Progenitor cell of endocrine pancreas (in vitro differentiated cells): ENCODE results near the gene PCDHGC4. TPM values are rescaled to one million over a fixed set of nuclear protein-coding genes. Genes with fewer than 3 reads are reported as not detected.
A peak's percentile ranks its signal among the peaks of the same experiment; 100 is the strongest.

Source experiments
- DNase-seq: peaks from one replicate; pipeline ENCODE4 v3.0.0; 2021; ENCODE audit warnings: low spot score; ENCODE audit not compliant: unreplicated experiment
- H3K27ac Mint-ChIP-seq: 2 replicates; pipeline ENCODE4 v1.8.0; 2021; ENCODE audit warnings: mild to moderate bottlenecking, moderate library complexity, mixed read lengths
- H3K27me3 Mint-ChIP-seq: 2 replicates; pipeline ENCODE4 v1.8.0; 2021; ENCODE audit warnings: mixed read lengths
- H3K36me3 Mint-ChIP-seq: 2 replicates; pipeline ENCODE4 v1.8.0; 2022; ENCODE audit warnings: mixed read lengths; ENCODE audit not compliant: insufficient read depth
- H3K4me1 Mint-ChIP-seq: 2 replicates; pipeline ENCODE4 v1.8.0; 2021; ENCODE audit warnings: low read depth, mixed read lengths
- H3K4me3 Mint-ChIP-seq: 2 replicates; pipeline ENCODE4 v1.8.0; 2021; ENCODE audit warnings: low read depth, mild to moderate bottlenecking, moderate library complexity, mixed read lengths
- H3K9me3 Mint-ChIP-seq: 2 replicates; pipeline ENCODE4 v1.8.0; 2021; ENCODE audit warnings: low read depth, mixed read lengths
- CTCF ChIP-seq: fragments of 200-600 bp; sonication (generic); IDR thresholded peaks from one replicate; pipeline ENCODE4 v1.5.0; 2021; ENCODE audit warnings: antibody characterized with exemption, mild to moderate bottlenecking; ENCODE audit not compliant: unreplicated experiment
- total RNA-seq: library from RNA; stranded (reverse); gene quantifications from 2 replicates; pipeline ENCODE4 v1.2.1, GENCODE V29; 2021

PCDHGC4 gene
- total RNA-seq, 1 donor from 2014 or later, result 3.8 TPM

GRCh38 chr5:141478321-141478945, 6.4 kb upstream of the PCDHGC4 start:
- Mint-ChIP-seq H3K36me3 (peaks cover 8% of the 10 kb centered on the region), H3K4me3 (peak overlapping the region; percentile 54), H3K27me3 (peaks cover 34% of the 10 kb centered on the region), H3K4me1 (peaks cover 11% of the 10 kb centered on the region), H3K9me3 (peaks cover 6% of the 10 kb centered on the region), H3K27ac (no peak overlapping the region)
- DNase-seq, result no peak
- TF ChIP-seq CTCF, result peak; percentile 60

- H3K9me3 Mint-ChIP-seq, result peaks cover 6% of the 10 kb centered on the region
- no peak for TF ChIP-seq CTCF
- peaks cover 8% of the 10 kb centered on the region for H3K36me3 Mint-ChIP-seq
- no peak for DNase-seq
- H3K4me3 Mint-ChIP-seq, result no peak overlapping the region
- H3K27ac Mint-ChIP-seq, result no peak overlapping the region
- peaks cover 29% of the 10 kb centered on the region for H3K27me3 Mint-ChIP-seq
- H3K4me1 Mint-ChIP-seq, result peaks cover 22% of the 10 kb centered on the region
Measured at GRCh38 chr5:141479776-141480175, 5.1 kb upstream of the PCDHGC4 start.

GRCh38 chr5:141483902-141484301, 928 bp upstream of the PCDHGC4 start:
- H3K27ac Mint-ChIP-seq, result peak overlapping the region; percentile 81
- peaks cover 13% of the 10 kb centered on the region for H3K27me3 Mint-ChIP-seq
- no peak for DNase-seq
- H3K4me1 Mint-ChIP-seq, result peaks cover 22% of the 10 kb centered on the region
- H3K36me3 Mint-ChIP-seq, result peaks cover 5% of the 10 kb centered on the region
- H3K4me3 Mint-ChIP-seq, result peak overlapping the region; percentile 78
- no peaks in the 10 kb centered on the region for H3K9me3 Mint-ChIP-seq
- no peak for TF ChIP-seq CTCF

- Mint-ChIP-seq H3K27ac (peak overlapping the region; percentile 81), H3K27me3 (peaks cover 13% of the 10 kb centered on the region), H3K36me3 (peaks cover 5% of the 10 kb centered on the region)
Measured at GRCh38 chr5:141484310-141484640, 555 bp upstream of the PCDHGC4 start.

DNA sequence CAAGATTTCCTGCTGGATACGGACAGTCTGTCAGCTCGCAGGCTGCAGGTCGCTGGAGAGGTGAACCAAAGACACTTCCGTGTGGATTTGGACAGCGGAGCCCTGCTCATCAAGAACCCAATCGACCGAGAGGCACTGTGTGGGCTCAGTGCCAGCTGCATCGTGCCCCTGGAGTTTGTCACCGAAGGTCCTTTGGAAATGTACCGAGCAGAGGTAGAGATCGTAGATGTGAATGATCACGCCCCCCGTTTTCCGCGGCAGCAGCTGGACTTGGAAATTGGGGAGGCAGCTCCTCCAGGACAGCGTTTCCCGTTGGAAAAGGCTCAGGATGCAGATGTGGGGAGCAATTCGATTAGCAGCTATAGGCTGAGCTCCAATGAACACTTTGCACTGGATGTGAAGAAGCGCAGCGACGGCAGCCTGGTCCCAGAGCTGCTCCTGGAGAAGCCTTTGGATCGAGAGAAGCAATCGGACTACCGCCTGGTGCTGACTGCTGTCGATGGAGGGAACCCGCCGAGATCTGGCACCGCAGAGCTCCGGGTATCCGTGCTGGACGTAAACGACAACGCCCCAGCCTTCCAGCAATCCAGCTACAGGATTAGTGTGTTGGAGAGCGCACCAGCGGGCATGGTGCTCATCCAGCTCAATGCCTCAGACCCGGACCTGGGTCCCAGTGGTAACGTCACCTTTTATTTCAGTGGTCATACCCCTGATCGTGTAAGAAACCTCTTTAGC, 658 bp downstream of the PCDHGC4 start:
- no peak for DNase-seq
- Mint-ChIP-seq H3K36me3 (peaks cover 5% of the 10 kb centered on the region), H3K27me3 (peaks cover 15% of the 10 kb centered on the region)

More at GRCh38 chr5:141484310-141484640, 555 bp upstream of the PCDHGC4 start:
- peak overlapping the region; percentile 78 for H3K4me3 Mint-ChIP-seq
- no peak for TF ChIP-seq CTCF
- H3K4me1 Mint-ChIP-seq, result peaks cover 22% of the 10 kb centered on the region
- H3K9me3 Mint-ChIP-seq, result no peaks in the 10 kb centered on the region
- DNase-seq, result no peak

More for the DNA sequence above, 658 bp downstream of the PCDHGC4 start:
- TF ChIP-seq CTCF, result no peak
- peak overlapping the region; percentile 78 for H3K4me3 Mint-ChIP-seq
- no peaks in the 10 kb centered on the region for H3K9me3 Mint-ChIP-seq
- peaks cover 22% of the 10 kb centered on the region for H3K4me1 Mint-ChIP-seq
- H3K27ac Mint-ChIP-seq, result no peak overlapping the region
